LNCaP clone FGC (cell line): ENCODE data around the gene FOXK1.
"Not testable (repeated sequence)": the region's sequence is repeated elsewhere in the genome, so short reads cannot be mapped to it uniquely, and the experiment has no call there.

ENCODE experiments used
- DNase-seq: peaks from one replicate; pipeline ENCODE4 v3.0.0-alpha.2; 2011; ENCODE audit warnings: low read depth
- H3K4me3 ChIP-seq: 2 replicates; pipeline ENCODE4 v1.5.1; 2011; ENCODE audit warnings: mild to moderate bottlenecking, low read depth, low read length, control low read depth
- TF ChIP-seq, protein P1 (sequence below): IDR thresholded peaks from 2 replicates; pipeline ENCODE4 v1.5.1; 2012; ENCODE audit warnings: mild to moderate bottlenecking; ENCODE audit not compliant: control insufficient read depth, insufficient read depth; ENCODE audit errors: extremely low read depth

The FOXK1 gene

DNA sequence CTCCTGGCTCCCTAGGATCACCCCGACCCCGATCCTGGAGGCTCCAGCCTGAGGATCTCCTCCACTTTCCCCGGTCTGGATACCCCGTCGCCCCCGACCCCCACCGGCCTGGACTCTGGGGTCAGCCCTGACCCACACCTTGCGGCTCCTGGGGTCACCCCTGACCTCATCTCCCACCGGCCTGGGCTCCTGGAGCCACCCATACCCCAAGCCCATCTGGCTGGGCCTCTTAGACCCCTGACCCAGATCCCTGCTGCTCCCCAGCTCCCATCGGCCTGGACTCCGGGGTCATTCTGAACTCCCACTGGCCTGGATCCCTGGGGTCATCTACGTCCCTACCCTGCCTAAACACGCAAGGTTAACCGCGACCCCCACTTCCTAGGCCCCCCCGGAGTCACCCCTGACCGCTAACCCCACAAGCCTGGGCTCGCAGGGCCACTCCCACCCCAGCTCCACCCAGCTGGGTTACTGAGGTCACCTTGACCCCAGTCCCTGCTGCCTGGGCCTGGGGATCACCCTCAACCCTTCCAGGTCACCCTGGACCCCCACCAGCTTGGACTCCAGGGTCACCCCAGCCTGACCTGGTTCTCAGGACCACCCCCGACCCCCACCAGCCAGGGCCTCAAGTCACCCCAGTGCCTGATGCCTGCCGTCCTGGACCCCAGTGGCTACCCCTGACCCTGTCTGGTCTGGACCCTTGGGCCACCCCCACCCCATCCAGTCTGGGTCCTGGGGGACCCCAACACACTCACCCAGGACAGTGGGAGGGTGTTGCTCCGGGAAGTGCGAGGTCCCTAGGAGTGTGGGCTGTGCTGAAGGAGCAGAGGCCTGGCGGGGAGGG is 1.2 kb downstream of the FOXK1 start:
- peak overlapping the region; percentile 93 for H3K4me3 ChIP-seq
- no peak for DNase-seq
- TF ChIP-seq, protein P1, sequence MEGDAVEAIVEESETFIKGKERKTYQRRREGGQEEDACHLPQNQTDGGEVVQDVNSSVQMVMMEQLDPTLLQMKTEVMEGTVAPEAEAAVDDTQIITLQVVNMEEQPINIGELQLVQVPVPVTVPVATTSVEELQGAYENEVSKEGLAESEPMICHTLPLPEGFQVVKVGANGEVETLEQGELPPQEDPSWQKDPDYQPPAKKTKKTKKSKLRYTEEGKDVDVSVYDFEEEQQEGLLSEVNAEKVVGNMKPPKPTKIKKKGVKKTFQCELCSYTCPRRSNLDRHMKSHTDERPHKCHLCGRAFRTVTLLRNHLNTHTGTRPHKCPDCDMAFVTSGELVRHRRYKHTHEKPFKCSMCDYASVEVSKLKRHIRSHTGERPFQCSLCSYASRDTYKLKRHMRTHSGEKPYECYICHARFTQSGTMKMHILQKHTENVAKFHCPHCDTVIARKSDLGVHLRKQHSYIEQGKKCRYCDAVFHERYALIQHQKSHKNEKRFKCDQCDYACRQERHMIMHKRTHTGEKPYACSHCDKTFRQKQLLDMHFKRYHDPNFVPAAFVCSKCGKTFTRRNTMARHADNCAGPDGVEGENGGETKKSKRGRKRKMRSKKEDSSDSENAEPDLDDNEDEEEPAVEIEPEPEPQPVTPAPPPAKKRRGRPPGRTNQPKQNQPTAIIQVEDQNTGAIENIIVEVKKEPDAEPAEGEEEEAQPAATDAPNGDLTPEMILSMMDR: no peak

DNA sequence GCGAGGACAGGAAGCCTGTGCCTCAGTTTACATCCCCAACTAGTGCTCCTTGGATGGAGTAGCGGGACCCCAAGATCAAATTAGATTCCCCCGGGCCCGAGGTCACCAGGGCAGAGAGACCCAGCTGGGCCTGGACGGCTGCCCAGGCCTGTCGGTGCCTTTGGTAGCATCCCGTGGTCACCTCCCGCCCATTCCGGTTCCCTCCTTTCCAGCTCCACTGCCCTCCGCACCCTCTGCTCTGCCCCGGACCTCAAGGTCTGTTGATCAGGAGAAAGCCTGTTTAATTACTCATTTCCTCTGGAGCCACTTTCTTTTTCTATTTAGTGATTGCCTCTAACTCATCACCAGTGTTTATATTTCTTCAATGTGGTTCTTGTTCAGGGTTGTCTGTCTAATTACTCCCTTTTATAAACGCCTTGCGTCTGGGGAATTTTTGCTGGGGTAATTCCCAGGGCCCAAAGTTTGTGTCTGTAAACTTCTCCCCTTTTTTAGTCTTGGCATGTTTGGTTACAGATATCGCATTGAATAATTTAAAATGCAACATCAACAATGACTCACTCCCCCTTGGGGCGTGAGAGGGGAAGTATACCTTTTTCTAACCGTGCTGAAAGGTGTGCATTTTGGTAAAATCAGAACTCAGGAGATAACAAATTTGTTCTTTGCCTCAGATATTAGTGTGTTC is 1.9 kb downstream of the FOXK1 start:
- peak overlapping the region; percentile 93 for H3K4me3 ChIP-seq
- DNase-seq: no peak
- TF ChIP-seq, protein P1: peak; percentile 28; the same call in 1 of the 2 replicates

DNA sequence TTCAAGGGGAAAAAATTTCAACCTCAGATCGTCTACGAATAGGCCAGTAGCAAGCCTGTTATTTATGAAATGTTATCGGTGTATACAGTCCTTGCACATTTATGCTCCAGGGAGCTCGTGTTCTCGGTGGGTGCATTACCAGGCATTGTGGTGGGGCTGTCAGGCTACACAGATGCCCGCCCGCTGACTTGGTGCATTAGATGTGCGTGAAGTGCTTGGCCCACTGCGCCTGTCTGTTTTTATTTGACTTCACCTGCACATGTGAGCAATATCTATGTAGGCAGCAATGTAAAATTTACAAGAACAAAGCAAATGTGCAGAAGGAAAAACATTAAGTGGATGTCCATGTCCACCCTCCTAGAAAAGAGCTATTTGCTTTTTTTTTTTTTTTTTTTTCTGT is 2.8 kb downstream of the FOXK1 start:
- TF ChIP-seq, protein P1: no peak
- no peak for DNase-seq
- no peak overlapping the region for H3K4me3 ChIP-seq

DNA sequence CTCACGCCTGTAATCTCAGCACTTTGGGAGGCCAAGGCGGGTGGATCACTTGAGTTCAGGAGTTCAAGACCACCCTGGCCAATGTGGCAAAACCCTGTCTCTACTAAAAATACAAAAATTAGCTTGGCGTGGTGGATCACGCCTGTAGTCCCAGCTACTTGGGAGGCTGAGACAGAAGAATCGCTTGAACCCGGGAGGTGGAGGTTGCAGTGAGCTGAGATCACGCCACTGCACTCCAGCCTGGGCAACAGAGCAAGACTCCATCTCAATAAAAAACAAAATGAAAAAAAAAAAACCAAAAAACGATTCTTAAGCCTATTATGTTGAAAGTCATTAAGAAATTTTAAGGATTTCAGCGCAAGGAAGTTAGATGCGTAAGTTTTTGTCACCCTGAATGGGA is 3.6 kb downstream of the FOXK1 start:
- H3K4me3 ChIP-seq, DNase-seq: not testable (repeated sequence)

DNA sequence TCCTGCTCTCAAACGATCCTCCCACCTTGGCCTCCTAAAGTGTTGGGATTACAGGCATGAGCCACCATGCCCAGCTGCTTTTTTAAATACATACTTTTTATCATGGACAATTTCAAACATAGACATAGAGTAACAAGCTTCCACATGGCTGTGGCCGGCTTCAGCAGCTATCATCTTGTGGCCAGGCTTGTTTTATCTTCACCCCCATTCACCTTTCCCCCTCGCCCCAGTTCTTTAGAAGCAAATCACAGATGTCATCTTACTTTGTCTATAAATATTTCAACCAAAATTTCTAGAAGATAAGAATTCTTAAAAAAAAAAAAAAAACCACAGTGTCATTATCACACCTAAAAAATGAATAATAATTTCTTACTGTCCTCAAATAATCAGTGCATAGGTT is 5.9 kb downstream of the FOXK1 start:
- DNase-seq: no peak
- TF ChIP-seq, protein P1: no peak
- H3K4me3 ChIP-seq: no peak overlapping the region

DNA sequence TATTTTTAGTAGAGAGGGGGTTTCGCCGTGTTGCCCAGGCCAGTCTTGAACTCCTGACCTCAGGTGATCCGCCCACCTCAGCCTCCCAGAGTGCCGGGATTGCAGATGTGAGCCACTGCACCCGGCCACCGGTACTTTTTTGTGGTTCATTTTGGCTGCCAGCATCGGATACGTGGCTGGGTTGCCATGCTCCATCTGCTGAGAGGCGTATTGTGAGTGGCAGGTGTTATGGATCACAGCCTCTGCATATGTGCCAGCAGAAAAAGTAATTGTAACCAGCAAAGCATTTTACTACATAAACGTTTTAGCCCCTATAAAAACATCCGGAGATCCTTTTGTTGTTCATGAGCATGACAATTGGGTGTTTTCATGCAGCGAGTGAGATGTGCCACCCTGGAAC is 7.1 kb downstream of the FOXK1 start:
- no peak for DNase-seq
- H3K4me3 ChIP-seq: no peak overlapping the region
- TF ChIP-seq, protein P1: no peak

DNA sequence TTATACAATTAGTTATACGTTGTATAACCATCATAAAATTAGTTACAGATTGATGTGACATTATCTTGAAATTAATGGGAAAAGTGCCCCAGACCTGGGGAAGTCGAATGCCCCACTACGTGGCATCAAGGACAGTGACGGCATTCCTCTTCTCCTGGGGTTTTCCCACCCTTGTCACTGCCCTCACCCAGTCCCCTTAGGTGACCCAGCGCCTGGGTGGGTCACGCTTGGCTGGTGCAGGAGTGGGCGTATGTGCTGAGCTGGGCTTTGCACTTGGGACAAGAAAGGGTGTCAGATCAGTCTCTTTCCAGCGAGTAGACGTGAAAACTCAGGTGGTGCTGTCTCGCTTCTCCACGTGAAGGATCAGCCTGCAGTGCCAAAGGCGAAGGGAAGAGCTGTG is 7.6 kb downstream of the FOXK1 start:
- TF ChIP-seq, protein P1: no peak
- H3K4me3 ChIP-seq: no peak overlapping the region

More for the DNA sequence above, 7.6 kb downstream of the FOXK1 start:
- no peak for DNase-seq
